ENCODE measurements around the gene SRD5A1. TPM values are rescaled to one million over a fixed set of nuclear protein-coding genes. Genes with fewer than 3 reads are reported as not detected.
A peak's percentile ranks its signal among the peaks of the same experiment; 100 is the strongest.

SRD5A1 gene
- total and polyA plus RNA-seq, 8 donors = 1.3 to 12.8 (median 4.2) TPM; not detected in 1

DNA sequence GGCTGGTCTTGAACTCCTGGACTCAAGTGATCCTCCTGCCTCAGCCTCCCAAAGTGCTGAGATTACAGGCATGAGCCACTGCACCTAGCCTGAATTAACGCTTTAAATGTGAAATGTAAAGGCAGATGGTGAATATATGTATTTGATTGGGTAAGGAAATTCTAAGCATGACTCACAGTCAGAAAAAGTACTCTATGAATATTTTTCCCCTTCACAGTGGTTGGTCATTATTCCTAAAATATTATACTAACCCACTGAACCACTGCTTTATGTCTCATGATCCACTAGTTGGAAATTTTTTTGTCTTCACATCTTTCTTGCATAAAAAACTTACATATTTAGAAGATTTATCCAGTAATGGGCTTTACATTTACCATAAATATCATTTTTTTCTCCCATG is 65.5 kb downstream of the SRD5A1 start:
- intact Hi-C loops (cut with DNase I; ENCODE audit: low total_unique reads) = no loop called here
- Histone ChIP-seq H3K36me3 (no peaks in the 10 kb centered on the region), H3K4me3 (no peak overlapping the region), H3K9me3 (no peaks in the 10 kb centered on the region), H3K4me1 (peaks cover 0 to 13% (median 4%) of the 10 kb centered on the region in 4 donors), H3K27me3 (peaks cover 0 to 26% (median 0%) of the 10 kb centered on the region in 3 donors), H3K27ac (no peak overlapping the region)
- DNase-seq = no peak
- WGBS, 5 donors = 68 to 98% (median 80%) methylated on average over 1 of the region's 1 CpG
- TF ChIP-seq, protein P1, sequence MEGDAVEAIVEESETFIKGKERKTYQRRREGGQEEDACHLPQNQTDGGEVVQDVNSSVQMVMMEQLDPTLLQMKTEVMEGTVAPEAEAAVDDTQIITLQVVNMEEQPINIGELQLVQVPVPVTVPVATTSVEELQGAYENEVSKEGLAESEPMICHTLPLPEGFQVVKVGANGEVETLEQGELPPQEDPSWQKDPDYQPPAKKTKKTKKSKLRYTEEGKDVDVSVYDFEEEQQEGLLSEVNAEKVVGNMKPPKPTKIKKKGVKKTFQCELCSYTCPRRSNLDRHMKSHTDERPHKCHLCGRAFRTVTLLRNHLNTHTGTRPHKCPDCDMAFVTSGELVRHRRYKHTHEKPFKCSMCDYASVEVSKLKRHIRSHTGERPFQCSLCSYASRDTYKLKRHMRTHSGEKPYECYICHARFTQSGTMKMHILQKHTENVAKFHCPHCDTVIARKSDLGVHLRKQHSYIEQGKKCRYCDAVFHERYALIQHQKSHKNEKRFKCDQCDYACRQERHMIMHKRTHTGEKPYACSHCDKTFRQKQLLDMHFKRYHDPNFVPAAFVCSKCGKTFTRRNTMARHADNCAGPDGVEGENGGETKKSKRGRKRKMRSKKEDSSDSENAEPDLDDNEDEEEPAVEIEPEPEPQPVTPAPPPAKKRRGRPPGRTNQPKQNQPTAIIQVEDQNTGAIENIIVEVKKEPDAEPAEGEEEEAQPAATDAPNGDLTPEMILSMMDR (IDR thresholded peaks at IDR 0.05) = no peak
- TF ChIP-seq EP300 (IDR thresholded peaks at IDR 0.05) (no peak), POLR2AphosphoS5 (IDR thresholded peaks at IDR 0.05) (no peak), POLR2A (IDR thresholded peaks at IDR 0.05) (no peak)

DNA sequence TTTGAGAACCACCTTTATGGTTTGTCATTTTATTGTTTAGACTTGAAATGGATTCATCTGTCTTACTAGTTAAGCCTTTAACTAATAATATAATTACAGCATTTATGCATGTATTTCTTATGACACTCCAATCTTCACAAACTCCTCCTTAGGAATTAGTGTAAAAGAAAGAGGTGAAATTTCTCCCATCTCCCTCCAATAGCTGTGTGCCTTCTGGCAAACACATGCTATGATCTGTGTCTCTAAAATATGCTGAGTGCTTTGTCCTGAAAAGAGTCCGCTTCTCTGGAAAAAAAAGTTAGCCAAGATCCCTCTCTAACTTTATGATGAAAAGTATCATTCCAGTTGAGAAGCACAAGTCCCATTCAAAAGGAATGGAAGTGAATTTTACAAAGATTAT is 66.1 kb downstream of the SRD5A1 start:
- DNase-seq = no peak
- Histone ChIP-seq H3K9me3 (no peaks in the 10 kb centered on the region), H3K27ac (no peak overlapping the region), H3K27me3 (peaks cover 0 to 26% (median 0%) of the 10 kb centered on the region in 3 donors), H3K4me1 (peaks cover 0 to 13% (median 7%) of the 10 kb centered on the region in 4 donors), H3K36me3 (no peaks in the 10 kb centered on the region), H3K4me3 (no peak overlapping the region)
- WGBS, 5 donors = 68 to 90% (median 86%) methylated on average over 1 of the region's 1 CpG
- TF ChIP-seq EP300 (IDR thresholded peaks at IDR 0.05) (no peak), POLR2A (IDR thresholded peaks at IDR 0.05) (no peak), POLR2AphosphoS5 (IDR thresholded peaks at IDR 0.05) (no peak)
- TF ChIP-seq, protein P1 (IDR thresholded peaks at IDR 0.05) = no peak
- intact Hi-C loops (cut with DNase I; ENCODE audit: low total_unique reads) = no loop called here

DNA sequence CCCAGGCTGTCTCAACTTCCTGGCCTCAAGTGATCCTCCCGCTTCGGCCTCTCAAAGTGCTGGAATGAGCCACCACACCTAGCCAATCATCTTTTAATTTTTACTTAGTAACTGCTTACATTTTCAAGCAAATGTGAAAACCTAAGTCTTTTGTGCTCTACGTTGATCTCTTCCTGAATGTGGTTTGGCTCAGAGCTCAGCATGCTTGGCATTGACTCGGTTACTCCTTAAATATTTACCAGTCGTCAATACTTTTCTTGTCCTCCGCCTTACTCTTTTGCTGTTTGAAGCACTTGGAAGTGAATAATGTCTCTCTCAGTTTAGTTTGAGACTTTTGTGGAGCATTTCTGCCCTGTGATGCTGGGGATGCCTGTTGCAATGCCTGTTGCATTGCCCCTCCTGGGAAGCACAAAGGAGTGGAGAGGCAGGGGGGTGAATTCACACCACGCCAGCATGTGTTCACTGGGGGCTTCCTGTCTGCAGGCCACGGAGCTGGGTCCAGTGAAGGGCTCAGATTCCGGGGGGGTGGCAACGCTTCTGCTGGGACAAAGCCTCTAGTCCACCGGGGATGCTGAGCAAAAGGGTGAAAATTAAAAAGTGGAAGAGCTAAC is 66.9 kb downstream of the SRD5A1 start:
- Histone ChIP-seq H3K27ac (peak overlapping the region in 2 of 5 donors; percentile 26 to 32), H3K36me3 (no peaks in the 10 kb centered on the region), H3K27me3 (peaks cover 0 to 26% (median 0%) of the 10 kb centered on the region in 3 donors), H3K9me3 (no peaks in the 10 kb centered on the region), H3K4me3 (no peak overlapping the region), H3K4me1 (peaks cover 0 to 19% (median 13%) of the 10 kb centered on the region in 4 donors)
- TF ChIP-seq POLR2A (IDR thresholded peaks at IDR 0.05) = no peak
- TF ChIP-seq, protein P1 (IDR thresholded peaks at IDR 0.05) = no peak
- TF ChIP-seq POLR2AphosphoS5 (IDR thresholded peaks at IDR 0.05) = no peak
- no peak for TF ChIP-seq EP300 (IDR thresholded peaks at IDR 0.05)
- DNase-seq = no peak
- 27 to 42% (median 30%) methylated on average over 11 of the region's 11 CpGs for WGBS, 5 donors
- intact Hi-C loops (cut with DNase I; ENCODE audit: low total_unique reads) = no loop called here

DNA sequence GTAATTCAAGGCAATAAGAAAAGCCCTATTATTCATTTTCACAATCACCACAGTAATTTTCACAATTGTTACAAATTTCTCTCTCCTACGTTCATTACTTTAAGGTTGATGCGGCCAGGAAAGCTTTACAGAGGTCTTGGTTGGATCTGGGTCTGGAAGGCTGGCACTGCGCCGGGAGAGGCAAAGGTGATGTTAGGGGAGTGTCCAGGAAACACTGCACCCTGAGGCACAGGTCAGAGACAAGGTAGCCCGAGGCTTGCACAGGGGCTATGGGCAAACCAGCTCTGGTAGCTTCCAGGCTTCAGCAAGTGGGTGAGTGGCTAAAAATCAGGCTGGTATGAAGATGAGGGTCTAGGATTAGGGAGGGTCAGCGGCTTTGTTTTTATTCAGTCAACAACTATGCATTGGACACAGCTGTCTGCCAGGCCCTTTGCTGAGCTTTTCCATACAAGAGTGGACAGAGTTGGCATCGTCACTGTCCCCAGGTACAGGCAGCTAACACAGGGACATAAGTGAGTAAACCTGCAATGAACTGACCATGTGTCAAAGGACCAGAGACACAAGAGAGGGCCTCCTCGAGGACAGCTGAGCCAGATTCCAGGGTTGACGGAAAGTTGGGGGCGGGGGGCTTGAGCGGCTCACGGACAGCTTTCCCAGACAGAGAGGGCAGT is 67.6 kb downstream of the SRD5A1 start:
- Histone ChIP-seq H3K27me3 (peaks cover 0 to 26% (median 0%) of the 10 kb centered on the region in 3 donors), H3K4me3 (no peak overlapping the region), H3K36me3 (no peaks in the 10 kb centered on the region), H3K9me3 (no peaks in the 10 kb centered on the region), H3K4me1 (peaks cover 0 to 21% (median 15%) of the 10 kb centered on the region in 4 donors), H3K27ac (peak overlapping the region in 1 of 5 donors; percentile 26)
- 59 to 74% (median 67%) methylated on average over 12 of the region's 12 CpGs for WGBS, 5 donors
- no peak for TF ChIP-seq EP300 (IDR thresholded peaks at IDR 0.05)
- TF ChIP-seq POLR2A (IDR thresholded peaks at IDR 0.05) = no peak
- no peak for TF ChIP-seq POLR2AphosphoS5 (IDR thresholded peaks at IDR 0.05)
- TF ChIP-seq, protein P1 (IDR thresholded peaks at IDR 0.05) = no peak
- intact Hi-C loops (cut with DNase I; ENCODE audit: low total_unique reads) = no loop called here
- DNase-seq = peak in 1 of 2 donors; percentile 64
